GM23248 (cell line): Measurements from ENCODE around the gene CCDC127. TPM values are rescaled to one million over a fixed set of nuclear protein-coding genes. Genes with fewer than 3 reads are reported as not detected.
"Not testable (repeated sequence)": the region's sequence is repeated elsewhere in the genome, so short reads cannot be mapped to it uniquely, and the experiment has no call there.

Source experiments
- DNase-seq: peaks from one replicate; pipeline ENCODE4 v3.0.0-alpha.2; 2015
- H2AFZ ChIP-seq: fragments of 200-600 bp; sonication (generic); 2 replicates; pipeline ENCODE4 v1.6.1; 2016; ENCODE audit warnings: antibody characterized with exemption
- H3F3A ChIP-seq: fragments of 200-600 bp; sonication (generic); 2 replicates; pipeline ENCODE4 v1.6.1; 2016; ENCODE audit warnings: mild to moderate bottlenecking, antibody characterized with exemption, mixed run types; ENCODE audit not compliant: insufficient read depth
- H3K27ac ChIP-seq: fragments of 200-600 bp; sonication (generic); 2 replicates; pipeline ENCODE4 v1.5.1; 2016; ENCODE audit warnings: mild to moderate bottlenecking
- H3K27me3 ChIP-seq: fragments of 200-600 bp; sonication (generic); replicated peaks from 2 replicates; pipeline ENCODE4 v1.6.1; 2016; ENCODE audit warnings: mild to moderate bottlenecking; ENCODE audit not compliant: insufficient read depth
- H3K36me3 ChIP-seq: fragments of 200-600 bp; sonication (generic); 2 replicates; pipeline ENCODE4 v1.6.1; 2016; ENCODE audit warnings: low read depth, mild to moderate bottlenecking
- H3K4me1 ChIP-seq: fragments of 200-600 bp; sonication (generic); 2 replicates; pipeline ENCODE4 v1.6.1; 2016; ENCODE audit warnings: mild to moderate bottlenecking; ENCODE audit not compliant: insufficient read depth
- H3K4me2 ChIP-seq: fragments of 200-600 bp; sonication (generic); one replicate; pipeline ENCODE4 v1.6.1; 2016; ENCODE audit warnings: mild to moderate bottlenecking; ENCODE audit not compliant: unreplicated experiment
- H3K4me3 ChIP-seq: fragments of 200-600 bp; sonication (generic); 2 replicates; pipeline ENCODE4 v1.5.1; 2016; ENCODE audit warnings: mild to moderate bottlenecking
- H3K79me2 ChIP-seq: fragments of 200-600 bp; sonication (generic); 2 replicates; pipeline ENCODE4 v1.6.1; 2016; ENCODE audit warnings: mild to moderate bottlenecking; ENCODE audit not compliant: insufficient read depth
- H3K9ac ChIP-seq: fragments of 200-600 bp; sonication (generic); 2 replicates; pipeline ENCODE4 v1.6.1; 2016; ENCODE audit warnings: mild to moderate bottlenecking
- H3K9me2 ChIP-seq: fragments of 200-600 bp; sonication (generic); 2 replicates; pipeline ENCODE4 v1.6.1; 2016; ENCODE audit warnings: mixed run types, mild to moderate bottlenecking, moderate library complexity; ENCODE audit not compliant: insufficient read depth
- H3K9me3 ChIP-seq: fragments of 200-600 bp; sonication (generic); one replicate; pipeline ENCODE4 v1.6.1; 2017; ENCODE audit warnings: low read depth
- H4K20me1 ChIP-seq: fragments of 200-600 bp; sonication (generic); 2 replicates; pipeline ENCODE4 v1.6.0; 2016; ENCODE audit not compliant: insufficient read depth
- EZH2 ChIP-seq: fragments of 200-600 bp; sonication (generic); IDR thresholded peaks from 2 replicates; pipeline ENCODE4 v1.6.1; 2018; ENCODE audit warnings: antibody characterized with exemption, mild to moderate bottlenecking; ENCODE audit not compliant: insufficient read depth, poor library complexity, severe bottlenecking
- EZH2phosphoT487 ChIP-seq: fragments of 200-600 bp; sonication (generic); IDR thresholded peaks from 2 replicates; pipeline ENCODE4 v1.6.1; 2018; ENCODE audit warnings: antibody characterized with exemption, moderate library complexity, mild to moderate bottlenecking, low read depth; ENCODE audit not compliant: insufficient read depth
- WGBS, 2 experiments: methylation state at CpG; one replicate each; pipeline ENCODE4 v1.1.6; 2015 to 2017; ENCODE audit warnings: low lambda C conversion rate in 2 of 2, low coverage in 1 of 2; ENCODE audit errors: missing lambda C conversion rate in 2 of 2; 5-methylcytosine and 5-hydroxymethylcytosine counted together
- in situ Hi-C: fragments of 300-500 bp; cut with MboI; formaldehyde crosslinking; loops from 2 replicates; pipeline ENCODE4 v1.15.0; 2020
- polyA plus RNA-seq: library from polyadenylated mRNA; unstranded; fragments of >200 nt; fragmentation: Nextera tagmentation; extraction: Ambion mirVana; gene quantifications from 2 replicates; pipeline ENCODE4 v1.2.1, GENCODE V29; 2016
- total RNA-seq: library from RNA; depleted of rRNA; stranded (reverse); fragments of >200 nt; shearing (Covaris generic); gene quantifications from 2 replicates; pipeline ENCODE4 v1.2.3, GENCODE V29; 2014

CCDC127 gene
- total and polyA plus RNA-seq, 2 experiments from 2014 or later, result 6.3 to 11.3 TPM

- no peaks in the 10 kb centered on the region for H4K20me1 ChIP-seq
- peaks cover 3% of the 10 kb centered on the region; the same call in 1 of the 2 replicates for H3K36me3 ChIP-seq
- 89 to 96% methylated on average over 13 to 16 of the region's 16 CpGs for WGBS, 2 experiments
- no peak for DNase-seq
- in situ Hi-C loops, result no loop called here
- peaks cover 8% of the 10 kb centered on the region for H3K79me2 ChIP-seq
- H3K4me1 ChIP-seq, result no peaks in the 10 kb centered on the region
- no peaks in the 10 kb centered on the region for H3F3A ChIP-seq
- no peak overlapping the region for H3K4me2 ChIP-seq
- H3K27me3 ChIP-seq, result no peaks in the 10 kb centered on the region
- H2AFZ ChIP-seq, result no peak overlapping the region
- H3K9ac ChIP-seq, result no peak overlapping the region
- TF ChIP-seq EZH2 (no peak), EZH2phosphoT487 (no peak)
- no peak overlapping the region for H3K27ac ChIP-seq
- H3K9me2 ChIP-seq, result no peaks in the 10 kb centered on the region
- no peak overlapping the region for H3K4me3 ChIP-seq
- no peaks in the 10 kb centered on the region for H3K9me3 ChIP-seq
These were observed 18.6 kb downstream of the CCDC127 start for GRCh38 chr5:199197-199949.

GRCh38 chr5:198516-199196 is 19.3 kb downstream of the CCDC127 start:
- no peak overlapping the region for H3K4me3 ChIP-seq
- H4K20me1 ChIP-seq, result no peaks in the 10 kb centered on the region
- no peak overlapping the region for H3K9ac ChIP-seq
- DNase-seq, result no peak
- in situ Hi-C loops, result no loop called here
- no peaks in the 10 kb centered on the region for H3K27me3 ChIP-seq
- WGBS, 2 experiments, result 91 to 95% methylated on average over 18 to 21 of the region's 21 CpGs
- H3K4me1 ChIP-seq, result no peaks in the 10 kb centered on the region
- TF ChIP-seq EZH2phosphoT487 (no peak), EZH2 (no peak)
- no peak overlapping the region for H2AFZ ChIP-seq
- no peak overlapping the region for H3K4me2 ChIP-seq
- H3K79me2 ChIP-seq, result peaks cover 4% of the 10 kb centered on the region; the same call in 1 of the 2 replicates
- H3K9me3 ChIP-seq, result no peaks in the 10 kb centered on the region
- no peaks in the 10 kb centered on the region for H3K36me3 ChIP-seq
- H3K27ac ChIP-seq, result no peak overlapping the region
- H3F3A ChIP-seq, result no peaks in the 10 kb centered on the region
- no peaks in the 10 kb centered on the region for H3K9me2 ChIP-seq

GRCh38 chr5:197892-198489 is 20.0 kb downstream of the CCDC127 start:
- H3K9me2 ChIP-seq, result no peaks in the 10 kb centered on the region
- no peaks in the 10 kb centered on the region for H3K4me1 ChIP-seq
- H2AFZ ChIP-seq, result no peak overlapping the region
- H3K36me3 ChIP-seq, result no peaks in the 10 kb centered on the region
- no peak for TF ChIP-seq EZH2
- no peak for TF ChIP-seq EZH2phosphoT487
- H3F3A ChIP-seq, result no peaks in the 10 kb centered on the region
- H3K4me2 ChIP-seq, result no peak overlapping the region
- H3K9ac ChIP-seq, result no peak overlapping the region
- peaks cover 4% of the 10 kb centered on the region; the same call in 1 of the 2 replicates for H3K79me2 ChIP-seq
- H3K27ac ChIP-seq, result no peak overlapping the region
- no peaks in the 10 kb centered on the region for H4K20me1 ChIP-seq
- WGBS, 2 experiments, result 84 to 85% methylated on average over 9 to 12 of the region's 12 CpGs
- no peak for DNase-seq
- in situ Hi-C loops, result no loop called here
- no peaks in the 10 kb centered on the region for H3K27me3 ChIP-seq
- no peaks in the 10 kb centered on the region for H3K9me3 ChIP-seq
- H3K4me3 ChIP-seq, result no peak overlapping the region

GRCh38 chr5:197031-197430 is 20.9 kb downstream of the CCDC127 start:
- H3K4me1 ChIP-seq, H3K79me2 ChIP-seq, H3K9me3 ChIP-seq, H3F3A ChIP-seq, H3K9me2 ChIP-seq, H3K36me3 ChIP-seq, in situ Hi-C loops, H3K27me3 ChIP-seq, H3K4me3 ChIP-seq, DNase-seq, H3K27ac ChIP-seq, H3K9ac ChIP-seq, H3K4me2 ChIP-seq, H2AFZ ChIP-seq, H4K20me1 ChIP-seq: not testable (repeated sequence)
- 56 to 62% methylated on average over 18 of the region's 18 CpGs for WGBS, 2 experiments
